Upper lobe of right lung (tissue), 1 donor: ENCODE measurements around the gene FYN. TPM values are rescaled to one million over a fixed set of nuclear protein-coding genes. Genes with fewer than 3 reads are reported as not detected.

Source experiments
- ATAC-seq: fragments of 200-7000 bp; cut with Tn5 transposase; one replicate; pipeline ENCODE4 v1.9.1; 2020; ENCODE audit warnings: mild to moderate bottlenecking, moderate library complexity
- DNase-seq: peaks from one replicate; pipeline ENCODE4 v3.0.0-alpha.2; 2020
- H3K27ac ChIP-seq: fragments of 200-600 bp; one replicate; pipeline ENCODE4 v1.8.0; 2022
- H3K27me3 ChIP-seq: fragments of 200-600 bp; one replicate; pipeline ENCODE4 v1.8.0; 2022; ENCODE audit warnings: mild to moderate bottlenecking
- H3K36me3 ChIP-seq: fragments of 200-600 bp; one replicate; pipeline ENCODE4 v1.8.0; 2022
- H3K4me1 ChIP-seq: fragments of 200-600 bp; one replicate; pipeline ENCODE4 v1.8.0; 2022
- H3K4me3 ChIP-seq: fragments of 200-600 bp; one replicate; pipeline ENCODE4 v1.8.0; 2022; ENCODE audit warnings: mild to moderate bottlenecking
- H3K9me3 ChIP-seq: fragments of 200-600 bp; one replicate; pipeline ENCODE4 v1.8.0; 2022
- intact Hi-C: fragments of 100-400 bp; cut with DNase I; formaldehyde crosslinking; loops from one replicate; pipeline ENCODE4 v1.11.0; 2022
- total RNA-seq: library from RNA; stranded (reverse); fragmentation: NEBNext Ultra II Directional; extraction: Animal tissue kit (Norgen Biotek cat#: 25700); gene quantifications from one replicate; pipeline ENCODE4 v1.2.1, GENCODE V29; 2021
- TF ChIP-seq, protein P1 (sequence below): fragments of 200-600 bp; IDR thresholded peaks from one replicate; pipeline ENCODE4 v1.8.0; 2022; ENCODE audit warnings: antibody characterized with exemption
- donor health status: DM: no; HTN: yes; CAD: no; lungs with severe emphysema.

Gene FYN
- total RNA-seq, 1 donor from 2014 or later, result 115 TPM

DNA sequence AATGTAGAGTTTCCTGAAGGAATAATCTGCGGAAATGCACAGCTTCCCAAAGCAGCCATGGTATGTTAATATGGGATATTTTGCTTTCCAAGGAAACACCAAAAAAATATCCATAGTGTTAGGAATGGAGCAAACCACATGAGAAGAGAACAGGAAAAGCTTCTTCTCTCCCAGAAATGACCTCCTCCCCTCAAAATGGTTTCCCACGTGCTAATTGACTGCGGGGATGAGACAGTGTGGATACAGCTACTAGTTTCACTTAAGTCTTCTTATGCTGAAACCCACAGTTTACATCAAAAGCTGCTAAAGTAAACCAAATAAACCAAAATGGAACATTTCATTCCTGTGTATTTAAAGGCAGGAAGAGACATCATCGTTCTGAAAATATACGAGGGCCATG is 69.4 kb downstream of the FYN start:
- no peak for DNase-seq
- TF ChIP-seq, protein P1, sequence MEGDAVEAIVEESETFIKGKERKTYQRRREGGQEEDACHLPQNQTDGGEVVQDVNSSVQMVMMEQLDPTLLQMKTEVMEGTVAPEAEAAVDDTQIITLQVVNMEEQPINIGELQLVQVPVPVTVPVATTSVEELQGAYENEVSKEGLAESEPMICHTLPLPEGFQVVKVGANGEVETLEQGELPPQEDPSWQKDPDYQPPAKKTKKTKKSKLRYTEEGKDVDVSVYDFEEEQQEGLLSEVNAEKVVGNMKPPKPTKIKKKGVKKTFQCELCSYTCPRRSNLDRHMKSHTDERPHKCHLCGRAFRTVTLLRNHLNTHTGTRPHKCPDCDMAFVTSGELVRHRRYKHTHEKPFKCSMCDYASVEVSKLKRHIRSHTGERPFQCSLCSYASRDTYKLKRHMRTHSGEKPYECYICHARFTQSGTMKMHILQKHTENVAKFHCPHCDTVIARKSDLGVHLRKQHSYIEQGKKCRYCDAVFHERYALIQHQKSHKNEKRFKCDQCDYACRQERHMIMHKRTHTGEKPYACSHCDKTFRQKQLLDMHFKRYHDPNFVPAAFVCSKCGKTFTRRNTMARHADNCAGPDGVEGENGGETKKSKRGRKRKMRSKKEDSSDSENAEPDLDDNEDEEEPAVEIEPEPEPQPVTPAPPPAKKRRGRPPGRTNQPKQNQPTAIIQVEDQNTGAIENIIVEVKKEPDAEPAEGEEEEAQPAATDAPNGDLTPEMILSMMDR, result no peak
- no peak for ATAC-seq

DNA sequence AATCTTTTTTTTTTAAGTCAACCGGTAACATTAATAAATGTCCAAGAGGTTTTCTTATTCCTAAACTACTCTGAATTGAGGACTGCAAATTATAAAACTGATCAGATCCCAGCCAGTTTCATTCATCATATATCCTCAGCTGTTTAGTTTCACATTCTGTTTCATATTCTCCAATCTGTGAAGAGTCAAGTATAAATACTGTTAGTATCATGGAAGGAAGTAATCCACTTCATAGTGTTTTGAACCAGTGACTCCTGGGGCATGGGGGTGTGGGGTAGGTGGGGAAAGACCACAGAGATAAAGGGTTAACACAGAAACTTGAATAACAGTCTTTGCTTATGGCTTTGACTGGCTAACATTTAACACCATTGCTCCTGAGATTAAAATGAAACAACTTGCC is 69.9 kb downstream of the FYN start:
- H3K4me3 ChIP-seq, result no peak overlapping the region
- intact Hi-C loops, result no loop called here
- H3K4me1 ChIP-seq, result peaks cover 45% of the 10 kb centered on the region
- no peaks in the 10 kb centered on the region for H3K27me3 ChIP-seq
- no peak for DNase-seq
- TF ChIP-seq, protein P1, result no peak
- no peak overlapping the region for H3K27ac ChIP-seq
- no peak for ATAC-seq
- H3K9me3 ChIP-seq, result no peaks in the 10 kb centered on the region
- no peaks in the 10 kb centered on the region for H3K36me3 ChIP-seq

More for the DNA sequence above, 69.4 kb downstream of the FYN start:
- no peaks in the 10 kb centered on the region for H3K9me3 ChIP-seq
- no peak overlapping the region for H3K4me3 ChIP-seq
- no peaks in the 10 kb centered on the region for H3K27me3 ChIP-seq
- no peaks in the 10 kb centered on the region for H3K36me3 ChIP-seq
- intact Hi-C loops, result no loop called here
- peak overlapping the region; percentile 60 for H3K27ac ChIP-seq
- peaks cover 45% of the 10 kb centered on the region for H3K4me1 ChIP-seq

DNA sequence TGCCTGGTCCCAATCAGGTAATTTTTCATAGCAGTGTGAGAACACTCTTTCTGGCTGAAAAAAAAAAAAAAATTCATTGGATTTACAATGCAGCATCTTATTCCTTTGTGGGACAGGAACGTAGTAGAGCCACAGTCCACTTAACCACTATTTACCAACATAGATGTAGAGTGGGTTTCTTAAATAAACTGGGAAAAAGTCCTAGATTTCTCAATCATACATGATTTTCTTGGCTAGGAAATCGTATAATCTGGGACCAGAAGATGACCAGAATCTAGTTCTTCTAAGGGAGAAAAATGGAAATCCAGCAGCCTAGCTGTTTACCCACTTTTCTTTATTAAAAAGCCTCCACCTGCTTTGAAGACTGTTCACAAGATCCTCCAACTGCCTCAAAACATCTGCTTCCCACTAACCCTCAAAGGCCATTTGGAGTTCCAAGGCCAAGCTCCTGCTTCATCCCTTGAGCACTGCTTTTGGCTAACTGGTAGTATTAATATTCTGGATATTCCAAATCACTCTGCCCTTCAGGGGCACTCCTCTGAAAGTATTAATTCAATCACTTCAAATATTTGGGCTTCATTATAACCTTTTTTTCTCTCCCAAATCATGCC is 70.4 kb downstream of the FYN start:
- Histone ChIP-seq H3K36me3 (no peaks in the 10 kb centered on the region), H3K9me3 (no peaks in the 10 kb centered on the region), H3K4me3 (no peak overlapping the region), H3K27ac (no peak overlapping the region), H3K27me3 (no peaks in the 10 kb centered on the region), H3K4me1 (peaks cover 45% of the 10 kb centered on the region)
- no peak for ATAC-seq
- no peak for DNase-seq
- TF ChIP-seq, protein P1, result no peak
- intact Hi-C loops, result no loop called here

DNA sequence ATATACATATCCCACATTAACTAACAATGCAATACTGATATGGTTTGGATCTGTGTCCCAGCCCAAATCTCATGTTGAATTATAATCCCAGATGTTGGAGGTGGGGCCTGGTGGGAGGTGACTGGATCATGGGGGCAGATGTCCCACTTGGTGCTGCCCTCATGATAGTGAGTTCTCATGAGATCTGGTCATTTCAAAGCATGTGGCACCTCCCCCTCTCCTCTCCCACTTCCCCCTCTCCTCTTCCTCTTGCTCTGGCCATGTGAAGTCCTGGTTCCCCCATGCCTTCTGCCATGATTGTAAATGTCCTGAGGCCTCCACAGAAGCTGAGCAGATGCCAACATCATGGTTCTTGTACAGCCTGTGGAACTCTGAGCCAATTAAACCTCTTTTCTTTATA is 71.2 kb downstream of the FYN start:
- no peak overlapping the region for H3K27ac ChIP-seq
- H3K4me1 ChIP-seq, result peaks cover 45% of the 10 kb centered on the region

DNA sequence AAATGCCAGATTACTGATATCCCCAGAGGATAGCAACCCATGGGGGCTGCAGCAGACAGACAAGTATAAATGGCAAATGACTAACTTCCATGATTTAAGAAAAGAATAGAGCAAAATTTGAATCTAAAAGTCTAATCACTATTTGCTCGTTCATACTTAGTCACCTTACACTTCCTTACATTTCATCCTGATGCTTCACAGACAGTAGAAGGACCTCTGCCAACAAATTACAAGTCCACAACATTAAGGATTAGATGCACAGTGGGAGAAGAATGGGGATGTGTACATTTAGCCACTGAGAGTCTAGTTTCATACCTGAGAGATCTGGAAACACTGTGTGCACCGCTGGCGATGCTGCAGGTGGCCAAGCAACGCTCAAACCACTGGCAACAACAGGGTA is 72.4 kb downstream of the FYN start:
- H3K4me3 ChIP-seq, result no peak overlapping the region
- TF ChIP-seq, protein P1, result no peak
- no peak for DNase-seq
- H3K4me1 ChIP-seq, result peaks cover 39% of the 10 kb centered on the region
- H3K36me3 ChIP-seq, result no peaks in the 10 kb centered on the region
- intact Hi-C loops, result no loop called here
- no peaks in the 10 kb centered on the region for H3K27me3 ChIP-seq
- ATAC-seq, result no peak
- no peak overlapping the region for H3K27ac ChIP-seq
- H3K9me3 ChIP-seq, result no peaks in the 10 kb centered on the region

More for the DNA sequence above, 71.2 kb downstream of the FYN start:
- H3K36me3 ChIP-seq, result no peaks in the 10 kb centered on the region
- DNase-seq (no peak), ATAC-seq (peak; percentile 33)
- no peaks in the 10 kb centered on the region for H3K27me3 ChIP-seq
- no peak overlapping the region for H3K4me3 ChIP-seq
- TF ChIP-seq, protein P1, result no peak
- intact Hi-C loops, result no loop called here
- no peaks in the 10 kb centered on the region for H3K9me3 ChIP-seq
